BE2C (cell line): Measurements from ENCODE around the gene DLG2.

Source experiments
- DNase-seq: peaks from one replicate; pipeline ENCODE4 v3.0.0-alpha.2; 2020
- H3K27me3 ChIP-seq: fragments of 250-450 bp; sonication (Bioruptor Pico); 2 replicates; pipeline ENCODE4 v1.5.1; 2020; ENCODE audit warnings: mild to moderate bottlenecking
- H3K36me3 ChIP-seq: fragments of 250-450 bp; sonication (Bioruptor Pico); 2 replicates; pipeline ENCODE4 v1.5.1; 2020; ENCODE audit warnings: mild to moderate bottlenecking
- H3K4me1 ChIP-seq: fragments of 250-450 bp; sonication (Bioruptor Pico); 2 replicates; pipeline ENCODE4 v1.5.1; 2020
- H3K4me3 ChIP-seq: 2 replicates; pipeline ENCODE4 v1.5.1; 2011; ENCODE audit warnings: low read depth, low read length
- H3K9me3 ChIP-seq: fragments of 250-450 bp; sonication (Bioruptor Pico); 2 replicates; pipeline ENCODE4 v1.5.1; 2020
- TF ChIP-seq, protein P1 (sequence below): IDR thresholded peaks from 2 replicates; pipeline ENCODE4 v1.5.1; 2012; ENCODE audit warnings: mild to moderate bottlenecking, low read depth, low read length

DLG2 gene

DNA sequence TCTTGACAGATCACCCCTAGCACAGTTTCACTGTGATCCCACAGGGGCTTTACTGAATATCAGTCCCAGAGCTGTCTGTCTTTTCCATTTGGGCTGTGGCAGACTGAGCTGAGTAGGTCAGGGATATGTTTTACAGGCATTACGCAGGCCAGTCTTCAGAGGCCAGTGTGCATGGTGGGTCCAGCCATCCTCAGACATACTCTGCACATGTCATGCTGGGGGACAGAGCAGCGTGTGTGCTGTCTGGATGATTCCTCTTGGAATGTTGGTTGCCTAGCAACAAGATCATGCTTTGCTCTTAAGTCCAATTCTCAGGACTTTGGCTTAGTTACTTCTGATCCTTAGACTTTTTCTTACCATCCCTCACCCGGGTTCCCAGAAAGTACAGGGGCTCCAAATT lies 736.5 kb downstream of the DLG2 start:
- DNase-seq, result no peak
- Histone ChIP-seq H3K4me1 (no peaks in the 10 kb centered on the region), H3K9me3 (no peaks in the 10 kb centered on the region), H3K4me3 (no peak overlapping the region), H3K27me3 (no peaks in the 10 kb centered on the region), H3K36me3 (no peaks in the 10 kb centered on the region)
- TF ChIP-seq, protein P1, sequence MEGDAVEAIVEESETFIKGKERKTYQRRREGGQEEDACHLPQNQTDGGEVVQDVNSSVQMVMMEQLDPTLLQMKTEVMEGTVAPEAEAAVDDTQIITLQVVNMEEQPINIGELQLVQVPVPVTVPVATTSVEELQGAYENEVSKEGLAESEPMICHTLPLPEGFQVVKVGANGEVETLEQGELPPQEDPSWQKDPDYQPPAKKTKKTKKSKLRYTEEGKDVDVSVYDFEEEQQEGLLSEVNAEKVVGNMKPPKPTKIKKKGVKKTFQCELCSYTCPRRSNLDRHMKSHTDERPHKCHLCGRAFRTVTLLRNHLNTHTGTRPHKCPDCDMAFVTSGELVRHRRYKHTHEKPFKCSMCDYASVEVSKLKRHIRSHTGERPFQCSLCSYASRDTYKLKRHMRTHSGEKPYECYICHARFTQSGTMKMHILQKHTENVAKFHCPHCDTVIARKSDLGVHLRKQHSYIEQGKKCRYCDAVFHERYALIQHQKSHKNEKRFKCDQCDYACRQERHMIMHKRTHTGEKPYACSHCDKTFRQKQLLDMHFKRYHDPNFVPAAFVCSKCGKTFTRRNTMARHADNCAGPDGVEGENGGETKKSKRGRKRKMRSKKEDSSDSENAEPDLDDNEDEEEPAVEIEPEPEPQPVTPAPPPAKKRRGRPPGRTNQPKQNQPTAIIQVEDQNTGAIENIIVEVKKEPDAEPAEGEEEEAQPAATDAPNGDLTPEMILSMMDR, result no peak

DNA sequence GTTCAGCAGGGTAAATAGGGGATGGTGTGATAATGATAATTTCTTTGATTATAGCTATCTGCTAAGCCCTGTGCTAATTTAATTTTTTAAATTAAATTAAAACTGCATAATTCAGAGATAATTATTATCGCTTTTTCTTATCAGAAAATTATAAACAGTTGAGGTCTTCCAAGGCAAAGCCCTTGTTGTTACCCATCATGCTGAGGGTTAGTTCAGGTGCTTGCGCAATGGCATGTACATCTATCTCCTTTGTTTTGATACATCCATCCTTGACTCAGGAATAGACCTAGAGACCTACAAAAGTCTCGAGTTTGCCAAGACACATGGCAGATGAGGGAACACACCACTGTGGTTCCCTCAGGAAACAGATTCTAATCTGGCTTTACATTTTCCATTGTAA lies 737.6 kb downstream of the DLG2 start:
- no peak for DNase-seq
- Histone ChIP-seq H3K4me1 (no peaks in the 10 kb centered on the region), H3K36me3 (no peaks in the 10 kb centered on the region), H3K4me3 (no peak overlapping the region), H3K27me3 (no peaks in the 10 kb centered on the region), H3K9me3 (no peaks in the 10 kb centered on the region)
- TF ChIP-seq, protein P1, result no peak

DNA sequence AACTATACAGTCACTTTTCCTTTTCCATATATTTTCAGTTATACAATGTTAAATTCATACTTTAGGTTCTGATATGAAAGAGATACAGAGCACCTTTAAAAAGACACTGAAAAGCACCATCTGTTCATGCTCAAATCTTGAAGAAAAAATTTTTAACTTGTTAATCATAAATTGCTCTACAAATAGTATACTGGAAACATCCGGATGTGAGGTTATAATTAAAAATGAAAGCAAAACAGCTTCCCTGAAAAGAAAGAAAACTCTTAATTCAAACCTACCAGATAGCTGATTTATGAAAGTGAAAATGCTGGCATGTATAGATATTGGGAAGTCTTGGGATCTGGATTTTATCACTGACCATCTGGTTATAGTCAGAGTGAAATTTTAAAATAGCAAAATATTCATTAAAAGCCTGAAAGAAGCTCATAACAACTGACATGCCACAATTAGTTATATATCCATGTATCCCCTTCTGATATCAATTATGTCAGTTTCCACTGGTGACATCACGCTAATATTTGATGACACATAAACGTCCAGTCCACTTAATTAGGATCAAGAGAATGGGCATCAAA lies 740.0 kb downstream of the DLG2 start:
- Histone ChIP-seq H3K27me3 (no peaks in the 10 kb centered on the region), H3K4me1 (no peaks in the 10 kb centered on the region), H3K36me3 (no peaks in the 10 kb centered on the region), H3K4me3 (no peak overlapping the region), H3K9me3 (no peaks in the 10 kb centered on the region)
- no peak for DNase-seq
- TF ChIP-seq, protein P1, result no peak

DNA sequence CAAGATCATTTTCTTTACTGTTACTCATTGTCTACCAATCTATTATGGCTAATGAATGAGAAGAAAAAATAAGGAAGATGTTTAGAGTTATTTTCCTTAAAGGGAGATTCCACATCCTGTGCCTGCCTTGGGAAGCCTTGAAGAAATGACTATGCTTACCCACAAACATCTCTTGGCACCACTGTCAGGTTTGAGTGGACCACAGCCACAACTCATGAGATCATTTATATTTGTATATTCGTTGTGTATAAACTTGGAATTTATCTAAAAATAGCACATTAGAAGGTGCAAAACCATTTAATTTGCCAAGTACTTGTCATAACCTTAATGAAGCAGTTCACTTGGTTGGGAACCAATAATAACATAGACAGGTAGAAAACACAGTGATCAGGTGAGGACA lies 740.8 kb downstream of the DLG2 start:
- H3K36me3 ChIP-seq, result no peaks in the 10 kb centered on the region
- TF ChIP-seq, protein P1, result no peak

DNA sequence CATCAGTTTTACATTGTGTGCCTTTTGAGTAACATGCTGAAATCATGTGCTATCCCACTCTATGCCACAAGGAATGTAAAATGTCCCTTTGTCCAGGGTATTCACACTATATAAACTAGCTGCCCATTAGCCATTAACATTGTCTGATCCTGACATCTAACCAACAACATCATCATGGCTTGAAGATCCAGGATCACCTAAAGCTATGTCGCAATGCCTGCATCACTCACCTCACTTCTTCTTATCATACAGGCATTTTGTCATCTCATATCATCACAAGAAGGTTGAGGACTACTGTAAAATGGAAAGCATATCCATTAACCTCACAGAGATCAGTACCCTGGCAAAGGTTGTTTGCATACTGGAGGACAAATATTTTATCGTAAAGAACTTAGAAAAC lies 742.3 kb downstream of the DLG2 start:
- TF ChIP-seq, protein P1, result no peak
- H3K4me1 ChIP-seq, result no peaks in the 10 kb centered on the region
- no peaks in the 10 kb centered on the region for H3K36me3 ChIP-seq
- H3K9me3 ChIP-seq, result no peaks in the 10 kb centered on the region
- no peak for DNase-seq
- H3K4me3 ChIP-seq, result no peak overlapping the region
- H3K27me3 ChIP-seq, result no peaks in the 10 kb centered on the region

More for the DNA sequence above, 740.8 kb downstream of the DLG2 start:
- Histone ChIP-seq H3K4me1 (no peaks in the 10 kb centered on the region), H3K4me3 (no peak overlapping the region), H3K27me3 (no peaks in the 10 kb centered on the region), H3K9me3 (no peaks in the 10 kb centered on the region)
- DNase-seq, result no peak

DNA sequence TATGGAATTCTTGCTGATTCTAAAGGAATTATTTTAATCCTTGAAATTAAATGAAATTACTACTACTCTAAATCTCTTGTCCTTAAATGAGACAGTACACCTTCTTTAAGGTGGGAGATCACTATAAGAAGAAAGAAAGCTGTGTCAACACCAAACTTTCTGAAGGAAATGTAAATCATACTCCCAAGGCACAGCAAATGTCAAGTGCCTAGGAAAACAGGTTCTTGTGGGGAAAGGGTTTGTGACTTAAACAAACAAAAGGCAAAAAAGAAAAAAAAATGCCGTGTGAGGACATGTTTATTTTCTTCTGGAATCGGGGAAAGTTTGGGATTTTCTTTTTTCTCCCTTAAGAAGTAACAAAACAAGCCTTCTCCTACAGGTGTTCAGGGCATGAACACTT lies 745.1 kb downstream of the DLG2 start:
- no peak for DNase-seq
- Histone ChIP-seq H3K9me3 (no peaks in the 10 kb centered on the region), H3K27me3 (no peaks in the 10 kb centered on the region), H3K4me1 (no peaks in the 10 kb centered on the region), H3K36me3 (no peaks in the 10 kb centered on the region), H3K4me3 (no peak overlapping the region)
- TF ChIP-seq, protein P1, result no peak
